ENCODE results near the gene LRP5. TPM values are rescaled to one million over a fixed set of nuclear protein-coding genes. Genes with fewer than 3 reads are reported as not detected.

Gene LRP5
- total RNA-seq, 4 donors from 2014 or later, result 21.5 to 75.0 (median 28.7) TPM

GRCh38 chr11:68267881-68268240 lies 44.5 kb upstream of the LRP5 start:
- no peak for TF ChIP-seq CTCF (IDR thresholded peaks at IDR 0.05; ENCODE audit: low read depth)

GRCh38 chr11:68269414-68270081 lies 42.8 kb upstream of the LRP5 start:
- TF ChIP-seq CTCF (IDR thresholded peaks at IDR 0.05; ENCODE audit: low read depth), result no peak

- no peak for TF ChIP-seq CTCF (IDR thresholded peaks at IDR 0.05; ENCODE audit: low read depth)
Observed at GRCh38 chr11:68270196-68271022, 42.0 kb upstream of the LRP5 start.

- TF ChIP-seq CTCF (IDR thresholded peaks at IDR 0.05; ENCODE audit: low read depth), result no peak
Observed at GRCh38 chr11:68271023-68271780, 41.2 kb upstream of the LRP5 start.

- no peak for TF ChIP-seq CTCF (IDR thresholded peaks at IDR 0.05; ENCODE audit: low read depth)
Observed at GRCh38 chr11:68271781-68272608, 40.4 kb upstream of the LRP5 start, which contains the start of gene C11orf24. Gene C11orf24 (minus strand): TSS chr11:68271973. CDS start chr11:68263767, 8,206 bp downstream.

GRCh38 chr11:68273026-68273738 lies 39.2 kb upstream of the LRP5 start:
- TF ChIP-seq CTCF (IDR thresholded peaks at IDR 0.05; ENCODE audit: low read depth), result no peak
